HG03064 (cell line): ENCODE measurements around the gene GPD1.

Source experiments
- ATAC-seq: cut with Tn5 transposase; IDR thresholded peaks from one replicate; pipeline ENCODE4 v1.9.1; 2021; ENCODE audit warnings: low read depth; ENCODE audit not compliant: unreplicated experiment

The GPD1 gene

DNA sequence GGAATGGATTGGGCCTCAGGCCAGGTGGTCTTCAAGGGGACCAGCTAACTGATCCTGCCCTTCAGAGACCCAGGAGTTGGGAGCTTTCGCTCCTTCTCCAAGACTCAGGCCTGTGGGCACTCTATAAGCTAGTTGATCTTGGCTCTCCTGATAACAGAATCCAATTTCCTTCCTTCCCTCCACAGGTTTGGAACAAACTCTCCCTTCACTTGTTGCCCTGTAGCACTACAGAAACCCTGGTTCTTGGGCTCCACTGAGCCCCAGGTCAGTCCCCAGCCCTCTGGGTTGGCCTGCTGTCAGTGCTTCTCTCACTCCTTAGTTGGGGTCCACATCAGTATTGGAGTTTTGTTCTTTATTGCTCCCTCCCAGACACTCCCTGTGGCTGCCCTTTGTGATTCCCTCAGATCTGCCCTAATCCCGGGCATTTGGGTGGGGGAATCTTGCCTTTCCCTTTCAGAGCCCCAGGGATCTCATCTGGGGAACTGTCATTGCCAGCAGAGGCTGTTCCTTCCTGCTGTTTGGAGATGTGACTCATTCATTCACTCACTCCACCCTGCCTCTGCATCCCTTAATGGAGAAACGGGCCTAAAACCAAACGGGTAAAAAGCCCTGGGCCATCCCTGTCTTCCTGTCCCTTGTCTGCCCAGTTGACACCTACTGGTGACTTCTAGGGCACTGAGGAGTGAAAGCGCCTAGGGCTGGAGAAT, 4.4 kb upstream of the GPD1 start:
- no peak for ATAC-seq

DNA sequence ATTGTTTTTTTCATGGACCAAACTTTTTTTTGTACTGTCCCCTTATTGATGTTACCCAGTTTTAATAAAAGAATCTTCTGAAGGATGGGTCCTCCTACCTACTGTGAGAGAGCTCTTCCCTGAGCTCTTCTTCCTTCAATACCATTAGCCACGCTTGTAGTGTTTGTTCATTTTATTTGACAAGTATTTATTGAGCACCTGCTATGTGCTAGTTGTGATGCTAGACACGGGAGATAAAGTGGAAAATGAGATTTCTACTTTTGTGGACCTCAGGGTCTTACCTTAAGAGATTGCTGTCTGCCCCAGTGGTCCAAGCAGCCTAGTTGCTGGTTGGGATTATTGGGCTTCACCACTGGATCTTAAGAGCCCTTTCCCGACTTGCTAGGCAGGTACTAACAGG, 3.2 kb upstream of the GPD1 start:
- no peak for ATAC-seq

- no peak for ATAC-seq
Measured at GRCh38 chr12:50101663-50102062, 2.1 kb upstream of the GPD1 start.

GRCh38 chr12:50102131-50102531, 1.7 kb upstream of the GPD1 start:
- ATAC-seq, result no peak

DNA sequence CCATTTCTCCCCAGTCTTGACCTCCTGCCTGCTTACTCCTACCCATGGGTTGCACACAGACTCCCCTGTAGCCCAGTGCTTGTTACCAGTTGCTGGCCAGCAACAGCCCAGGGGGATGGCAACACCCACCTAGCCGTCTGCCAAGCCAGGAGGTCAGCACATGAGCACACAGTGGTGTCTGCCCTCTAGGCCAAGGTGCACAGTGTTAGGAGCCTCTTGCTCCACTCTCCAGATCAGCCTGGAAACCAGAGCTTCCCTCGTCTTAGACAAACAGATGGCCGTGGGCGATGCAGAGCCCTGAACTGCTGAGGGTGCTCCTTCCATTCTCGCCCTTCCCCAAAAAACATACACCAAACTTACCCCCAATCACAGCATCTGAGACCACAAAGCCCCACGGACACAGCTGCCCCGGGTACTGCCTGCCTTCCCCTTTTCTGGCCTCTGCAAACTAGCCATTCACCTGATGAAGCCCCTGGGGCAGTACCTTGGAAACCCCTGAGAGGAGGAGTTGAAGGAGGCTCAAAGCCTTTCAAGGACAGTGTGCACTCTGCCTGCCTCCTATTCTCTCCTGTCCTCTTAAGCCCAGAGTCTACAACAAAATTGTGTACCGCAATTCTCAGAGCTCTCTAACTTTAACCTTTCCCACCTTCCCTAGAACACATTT, 1.0 kb upstream of the GPD1 start:
- ATAC-seq, result no peak

DNA sequence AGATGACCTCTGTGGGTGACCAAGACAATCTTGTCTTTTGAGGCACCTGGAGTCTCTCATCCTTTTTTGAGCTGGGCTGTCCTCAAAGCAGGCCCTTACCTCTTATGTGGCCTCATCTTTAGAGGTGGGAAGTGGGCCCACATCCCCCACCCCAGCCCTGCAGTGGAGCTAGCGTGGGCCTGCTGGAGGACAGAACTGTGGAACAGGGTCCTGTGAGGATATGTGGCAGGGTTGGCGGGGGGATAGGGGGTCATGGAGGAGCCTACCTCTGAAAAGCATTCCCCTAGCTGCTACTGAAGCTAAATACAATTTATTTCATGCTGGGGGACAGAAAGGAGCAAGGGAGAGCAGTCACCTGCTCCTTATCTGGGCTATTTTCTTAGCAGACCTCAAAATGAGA, 457 bp upstream of the GPD1 start:
- ATAC-seq, result no peak

GRCh38 chr12:50104417-50105366, 884 bp downstream of the GPD1 start:
- ATAC-seq, result no peak

DNA sequence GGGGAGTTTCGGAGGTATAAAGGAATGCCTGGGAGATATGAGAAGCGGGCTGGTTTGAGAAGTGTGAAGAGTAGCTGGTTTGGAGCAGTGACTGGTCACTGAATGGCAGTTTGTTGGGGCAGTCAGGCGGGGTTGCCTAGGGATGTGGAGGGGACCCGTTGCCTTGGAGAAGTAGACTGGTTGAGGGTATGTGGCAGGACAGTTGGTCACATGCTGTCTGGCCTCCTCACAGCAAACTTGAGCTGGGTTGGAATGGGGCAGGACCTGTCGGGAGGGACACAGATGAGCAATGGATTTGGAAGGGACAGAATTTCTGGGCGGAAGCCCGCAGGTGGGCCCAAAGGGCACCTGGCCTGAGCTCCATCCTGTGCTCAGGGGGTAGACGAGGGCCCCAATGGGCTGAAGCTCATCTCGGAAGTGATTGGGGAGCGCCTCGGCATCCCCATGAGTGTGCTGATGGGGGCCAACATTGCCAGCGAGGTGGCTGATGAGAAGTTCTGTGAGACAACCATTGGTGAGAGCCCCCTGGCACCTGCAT, 2.2 kb downstream of the GPD1 start:
- ATAC-seq, result no peak

DNA sequence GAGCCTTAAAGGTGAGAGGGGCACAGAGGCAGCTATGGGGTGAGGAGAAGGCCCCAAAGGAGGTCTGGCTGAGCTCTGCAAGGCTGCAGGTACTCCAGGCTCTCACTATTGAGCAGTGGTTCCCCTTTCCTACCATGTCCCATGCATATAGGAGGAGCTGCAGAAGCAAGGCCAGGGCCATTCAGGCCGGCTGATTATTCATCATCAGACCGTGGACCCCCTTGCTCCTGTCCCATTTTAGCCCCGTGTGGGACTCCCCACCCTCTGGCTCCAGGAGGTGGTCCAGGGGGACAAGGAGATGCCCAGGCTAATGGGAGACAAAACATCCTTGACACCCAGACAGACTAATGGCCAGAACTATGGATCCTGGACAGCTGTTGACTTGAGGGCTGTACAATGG, 3.1 kb downstream of the GPD1 start:
- no peak for ATAC-seq

DNA sequence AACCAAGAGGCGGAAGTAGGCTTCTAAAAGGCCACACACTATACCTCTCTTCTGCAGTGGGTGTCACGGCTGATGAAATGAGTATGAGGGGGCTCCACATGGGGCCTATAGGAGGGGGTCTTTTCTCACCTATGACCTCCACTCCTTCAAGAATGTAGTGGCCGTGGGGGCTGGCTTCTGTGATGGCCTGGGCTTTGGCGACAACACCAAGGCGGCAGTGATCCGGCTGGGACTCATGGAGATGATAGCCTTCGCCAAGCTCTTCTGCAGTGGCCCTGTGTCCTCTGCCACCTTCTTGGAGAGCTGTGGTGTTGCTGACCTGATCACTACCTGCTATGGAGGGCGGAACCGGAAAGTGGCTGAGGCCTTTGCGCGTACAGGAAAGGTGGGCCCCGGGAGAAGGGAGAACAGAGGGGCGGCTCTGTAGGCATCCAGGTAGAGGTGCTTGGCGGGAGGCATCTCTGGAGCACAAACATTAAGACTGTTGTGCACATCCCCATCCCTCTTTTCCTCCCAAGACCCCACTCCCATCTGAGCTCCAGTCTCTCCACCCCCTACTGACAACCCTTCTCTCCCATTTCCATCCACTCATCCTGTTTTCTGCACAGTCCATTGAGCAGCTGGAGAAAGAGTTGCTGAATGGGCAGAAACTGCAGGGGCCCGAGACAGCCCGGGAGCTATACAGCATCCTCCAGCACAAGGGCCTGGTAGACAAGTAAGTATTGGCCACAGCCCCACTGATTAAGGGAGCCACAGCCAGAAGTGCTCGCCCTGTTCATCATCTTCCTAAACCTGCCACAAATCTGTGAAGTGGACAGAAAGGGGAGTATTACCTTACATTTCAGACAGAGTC, 3.8 kb downstream of the GPD1 start:
- no peak for ATAC-seq

DNA sequence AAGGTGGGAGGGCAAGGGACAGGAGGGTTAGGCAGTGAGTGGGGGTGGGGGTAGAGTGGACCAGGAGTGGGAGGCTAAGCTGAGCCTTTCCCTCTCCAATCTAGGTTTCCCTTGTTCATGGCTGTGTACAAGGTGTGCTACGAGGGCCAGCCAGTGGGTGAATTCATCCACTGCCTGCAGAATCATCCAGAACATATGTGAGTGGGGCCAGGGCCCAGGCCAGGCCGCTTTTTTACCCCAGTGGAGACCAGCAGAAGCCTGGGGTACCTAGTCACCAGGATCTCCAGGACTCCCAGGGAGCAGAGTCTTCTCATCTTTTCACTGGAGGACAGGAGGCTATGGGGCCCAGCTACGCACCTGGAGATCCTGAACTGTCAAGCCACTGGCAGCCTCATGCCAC, 5.5 kb downstream of the GPD1 start:
- ATAC-seq, result no peak

DNA sequence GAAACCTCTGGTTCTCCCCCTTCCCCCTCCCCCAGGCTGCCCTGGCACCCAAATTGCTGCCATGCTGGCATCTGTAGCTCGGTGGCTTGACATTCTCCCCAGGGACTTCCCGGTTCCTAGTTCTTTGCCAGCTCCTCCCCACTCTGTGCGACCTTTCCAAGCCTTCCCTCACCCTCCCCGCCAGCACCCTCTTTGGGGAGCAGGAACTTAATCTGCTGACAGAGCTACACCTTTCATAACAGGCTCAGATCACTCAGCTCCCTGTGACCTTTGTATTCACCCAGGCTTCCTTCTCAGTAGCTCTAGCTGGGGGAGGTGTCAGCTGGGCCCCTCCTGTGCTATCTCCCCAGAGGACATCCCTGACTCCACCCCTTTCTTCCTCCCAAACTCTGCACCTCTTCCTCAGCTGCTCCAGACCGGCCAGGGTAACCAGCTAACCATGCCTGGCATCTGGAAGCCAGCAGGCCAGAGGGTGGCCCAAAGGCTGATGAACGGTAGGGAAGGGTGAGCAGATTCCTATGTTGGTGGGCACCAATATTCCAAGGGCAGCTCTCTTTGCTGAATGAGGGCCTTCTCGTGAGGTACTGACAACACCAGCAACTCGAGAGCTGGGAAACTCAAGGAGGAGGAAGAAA, 6.4 kb downstream of the GPD1 start:
- peak; percentile 25 for ATAC-seq

DNA sequence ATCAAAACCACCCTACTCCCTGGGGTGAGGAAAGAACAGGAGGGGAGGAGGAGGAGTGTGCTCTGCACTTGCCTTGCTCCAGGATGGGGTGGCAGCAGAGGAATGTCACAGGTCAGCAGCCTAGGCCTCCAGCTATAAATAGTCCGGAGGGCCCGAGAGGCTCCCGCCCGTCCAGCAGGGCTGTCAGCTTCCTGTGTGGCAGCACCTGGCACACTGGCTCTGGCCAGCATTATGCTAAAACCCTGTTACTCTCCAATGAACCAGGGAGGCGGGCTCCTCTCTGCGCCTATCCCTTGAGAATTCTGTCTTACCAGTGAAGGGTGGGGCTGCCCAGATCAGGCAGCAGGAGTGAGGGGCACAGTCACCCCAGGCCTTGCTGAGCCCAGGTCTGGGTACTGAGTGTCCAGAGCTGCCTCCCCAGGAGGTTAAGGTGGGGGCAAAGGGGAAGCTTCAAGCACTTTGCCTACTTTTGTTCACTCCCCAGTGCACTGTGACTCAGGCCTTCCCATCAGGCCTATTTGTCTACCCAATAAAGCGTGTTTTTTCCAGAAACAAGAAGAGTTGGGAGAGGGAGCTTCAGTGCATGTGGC, 7.0 kb downstream of the GPD1 start:
- no peak for ATAC-seq

DNA sequence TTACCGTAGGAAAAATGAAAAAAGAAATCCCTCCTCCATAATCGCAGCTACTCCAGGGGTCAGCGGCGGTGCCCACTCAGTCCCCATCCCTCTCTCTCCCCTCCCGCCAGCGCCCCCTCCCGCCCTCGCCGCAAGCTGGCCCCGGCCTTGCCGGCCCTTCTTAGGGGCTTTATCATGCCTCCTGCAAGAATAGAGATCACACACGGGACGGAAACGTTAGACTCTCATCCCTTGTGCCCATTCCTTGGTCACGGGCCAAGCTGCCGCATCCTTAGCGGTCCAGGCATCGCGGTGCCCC, 7.5 kb downstream of the GPD1 start:
- no peak for ATAC-seq

DNA sequence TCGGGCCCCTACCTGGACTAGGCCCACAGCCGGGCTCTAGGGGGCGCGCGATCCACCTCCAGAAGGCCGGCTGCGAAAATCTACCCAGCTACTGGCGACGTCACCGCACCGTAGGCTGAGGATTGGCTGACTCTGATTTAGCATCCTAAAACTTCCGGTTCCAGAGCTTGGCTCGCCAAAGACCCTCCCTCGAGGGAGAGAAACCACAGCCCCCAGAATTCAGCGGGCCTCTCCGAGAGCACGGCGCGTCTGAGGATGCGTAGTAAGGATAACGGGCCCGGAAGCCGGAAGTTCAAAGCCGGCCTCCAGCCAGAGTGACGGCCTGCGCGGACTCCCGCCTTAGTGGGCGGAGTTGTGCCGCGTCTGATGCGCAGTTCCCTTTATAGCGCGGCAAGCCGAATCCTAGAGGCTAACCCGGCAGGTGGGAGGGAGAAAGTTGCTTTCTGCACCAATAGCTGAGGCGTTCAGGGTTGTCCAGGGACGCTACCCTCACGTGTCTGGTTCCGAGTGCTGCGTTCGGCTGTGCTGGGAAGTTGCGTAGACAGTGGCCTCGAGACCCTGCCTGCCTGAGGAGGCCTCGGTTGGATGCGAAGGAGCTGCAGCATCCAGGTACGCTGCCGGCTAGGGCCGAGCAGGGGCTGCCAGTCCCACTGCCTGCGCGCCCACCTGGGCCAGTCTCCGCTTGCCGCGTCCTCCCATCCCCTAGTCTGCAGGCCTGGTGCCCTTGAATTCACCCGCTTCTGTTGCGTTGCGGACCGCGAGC, 8.1 kb downstream of the GPD1 start, which contains the start of gene COX14:
Gene COX14, plus strand, starts transcription at position 544 of the 763 bp plus-strand sequence. CDS start 7,808 bp downstream, outside the sequence.
- peak; percentile 75 for ATAC-seq

- ATAC-seq, result no peak
Measured at GRCh38 chr12:50112456-50113218, 8.8 kb downstream of the GPD1 start.

- no peak for ATAC-seq
Measured at GRCh38 chr12:50117057-50117622, 13.3 kb downstream of the GPD1 start.

- ATAC-seq, result no peak
Measured at GRCh38 chr12:50119387-50119786, 15.6 kb downstream of the GPD1 start.
